ENCODE results near the gene SLC8A2.

The SLC8A2 gene

GRCh38 chr19:47405854-47406417, 65.8 kb downstream of the SLC8A2 start:
- Histone ChIP-seq H2BK12ac (ENCODE audit: low read length in 2 of 2) (no peak overlapping the region), H3K27ac (ENCODE audit: low read length, poor library complexity, severe bottlenecking) (no peak overlapping the region), H3K36me3 (ENCODE audit: control insufficient read depth in 1 of 2, insufficient read depth in 2 of 2, low read depth in 1 of 2, low read length in 2 of 2) (peaks cover 0 to 4% of the 10 kb centered on the region in 2 experiments), H3K23ac (ENCODE audit: low read length in 2 of 2) (no peak overlapping the region), H2BK120ac (ENCODE audit: low read depth, low read length) (no peak overlapping the region), H3K79me1 (replicated peaks; ENCODE audit: low read length, poor library complexity, severe bottlenecking) (no peaks in the 10 kb centered on the region), H3K9ac (ENCODE audit: low read length) (no peak overlapping the region), H2BK15ac (ENCODE audit: low read depth, poor library complexity, severe bottlenecking) (no peak overlapping the region), H4K8ac (ENCODE audit: low read length) (no peak overlapping the region), H2BK5ac (ENCODE audit: low read depth, low read length, poor library complexity, severe bottlenecking) (no peak overlapping the region), H3K9me3 (ENCODE audit: control insufficient read depth, low read length) (no peaks in the 10 kb centered on the region), H4K91ac (ENCODE audit: low read length) (no peak overlapping the region), H3K14ac (ENCODE audit: low read length in 2 of 2) (no peak overlapping the region), H3K4me1 (ENCODE audit: control insufficient read depth, insufficient read depth, low read depth, low read length) (peaks cover 2% of the 10 kb centered on the region), H3K4ac (ENCODE audit: low read depth in 1 of 2, low read length in 2 of 2) (no peak overlapping the region), H3K18ac (ENCODE audit: low read depth in 1 of 2, low read length in 2 of 2) (no peak overlapping the region), H3K4me2 (ENCODE audit: low read length, poor library complexity, severe bottlenecking) (no peak overlapping the region), H3K27me3 (ENCODE audit: control insufficient read depth in 1 of 2, insufficient read depth in 1 of 2, low read length in 2 of 2) (peaks cover 13 to 37% of the 10 kb centered on the region in 2 experiments), H2AK5ac (ENCODE audit: low read length, severe bottlenecking) (no peak overlapping the region), H2AFZ (ENCODE audit: low read depth, low read length) (no peak overlapping the region), H3K4me3 (ENCODE audit: insufficient read depth in 1 of 2, low read depth in 1 of 2, low read length in 2 of 2) (no peak overlapping the region)
- DNase-seq, result no peak
- WGBS, result 91% methylated on average over 4 of the region's 5 CpGs

- Histone ChIP-seq H3K4ac (ENCODE audit: low read depth in 1 of 2, low read length in 2 of 2) (no peak overlapping the region), H3K4me2 (ENCODE audit: low read length, poor library complexity, severe bottlenecking) (no peak overlapping the region), H2BK15ac (ENCODE audit: low read depth, poor library complexity, severe bottlenecking) (no peak overlapping the region), H2BK120ac (ENCODE audit: low read depth, low read length) (no peak overlapping the region), H3K9me3 (ENCODE audit: control insufficient read depth, low read length) (no peaks in the 10 kb centered on the region), H3K14ac (ENCODE audit: low read length in 2 of 2) (no peak overlapping the region), H3K79me1 (replicated peaks; ENCODE audit: low read length, poor library complexity, severe bottlenecking) (no peaks in the 10 kb centered on the region), H3K27ac (ENCODE audit: low read length, poor library complexity, severe bottlenecking) (no peak overlapping the region), H2AK5ac (ENCODE audit: low read length, severe bottlenecking) (no peak overlapping the region), H3K27me3 (ENCODE audit: control insufficient read depth in 1 of 2, insufficient read depth in 1 of 2, low read length in 2 of 2) (peaks cover 18 to 37% of the 10 kb centered on the region in 2 experiments), H3K9ac (ENCODE audit: low read length) (no peak overlapping the region), H2AFZ (ENCODE audit: low read depth, low read length) (no peak overlapping the region), H2BK12ac (ENCODE audit: low read length in 2 of 2) (no peak overlapping the region), H3K36me3 (ENCODE audit: control insufficient read depth in 1 of 2, insufficient read depth in 2 of 2, low read depth in 1 of 2, low read length in 2 of 2) (peaks cover 0 to 4% of the 10 kb centered on the region in 2 experiments), H3K4me3 (ENCODE audit: insufficient read depth in 1 of 2, low read depth in 1 of 2, low read length in 2 of 2) (no peak overlapping the region), H4K91ac (ENCODE audit: low read length) (no peak overlapping the region), H2BK5ac (ENCODE audit: low read depth, low read length, poor library complexity, severe bottlenecking) (no peak overlapping the region), H3K23ac (ENCODE audit: low read length in 2 of 2) (no peak overlapping the region), H3K4me1 (ENCODE audit: control insufficient read depth, insufficient read depth, low read depth, low read length) (peaks cover 2% of the 10 kb centered on the region), H3K18ac (ENCODE audit: low read depth in 1 of 2, low read length in 2 of 2) (no peak overlapping the region), H4K8ac (ENCODE audit: low read length) (no peak overlapping the region)
- DNase-seq, result no peak
- 100% methylated on average over 4 of the region's 4 CpGs for WGBS
These were observed 66.5 kb downstream of the SLC8A2 start for GRCh38 chr19:47405197-47405550.

GRCh38 chr19:47404334-47405196, 67.1 kb downstream of the SLC8A2 start:
- 90% methylated on average over 9 of the region's 9 CpGs for WGBS

GRCh38 chr19:47402504-47402903, 69.2 kb downstream of the SLC8A2 start:
- H3K14ac ChIP-seq (ENCODE audit: low read length in 2 of 2), result no peak overlapping the region
- H2AFZ ChIP-seq (ENCODE audit: low read depth, low read length), result no peak overlapping the region
- H3K18ac ChIP-seq (ENCODE audit: low read depth in 1 of 2, low read length in 2 of 2), result no peak overlapping the region
- no peaks in the 10 kb centered on the region for H3K36me3 ChIP-seq (ENCODE audit: control insufficient read depth in 1 of 2, insufficient read depth in 2 of 2, low read depth in 1 of 2, low read length in 2 of 2)
- no peak overlapping the region for H2BK15ac ChIP-seq (ENCODE audit: low read depth, poor library complexity, severe bottlenecking)
- no peak overlapping the region for H3K4me2 ChIP-seq (ENCODE audit: low read length, poor library complexity, severe bottlenecking)
- no peak for DNase-seq
- H2AK5ac ChIP-seq (ENCODE audit: low read length, severe bottlenecking), result no peak overlapping the region
- H3K4me1 ChIP-seq (ENCODE audit: control insufficient read depth, insufficient read depth, low read depth, low read length), result peaks cover 2% of the 10 kb centered on the region
- H3K79me1 ChIP-seq (replicated peaks; ENCODE audit: low read length, poor library complexity, severe bottlenecking), result no peaks in the 10 kb centered on the region
- no peak overlapping the region for H2BK12ac ChIP-seq (ENCODE audit: low read length in 2 of 2)
- H3K27me3 ChIP-seq (ENCODE audit: control insufficient read depth in 1 of 2, insufficient read depth in 1 of 2, low read length in 2 of 2), result peaks cover 30 to 35% of the 10 kb centered on the region in 2 experiments
- no peak overlapping the region for H4K91ac ChIP-seq (ENCODE audit: low read length)
- H2BK120ac ChIP-seq (ENCODE audit: low read depth, low read length), result no peak overlapping the region
- no peak overlapping the region for H3K4me3 ChIP-seq (ENCODE audit: insufficient read depth in 1 of 2, low read depth in 1 of 2, low read length in 2 of 2)
- no peak overlapping the region for H4K8ac ChIP-seq (ENCODE audit: low read length)
- no peak overlapping the region for H3K27ac ChIP-seq (ENCODE audit: low read length, poor library complexity, severe bottlenecking)
- H3K23ac ChIP-seq (ENCODE audit: low read length in 2 of 2), result no peak overlapping the region
- H3K9me3 ChIP-seq (ENCODE audit: control insufficient read depth, low read length), result no peaks in the 10 kb centered on the region
- no peak overlapping the region for H3K9ac ChIP-seq (ENCODE audit: low read length)
- 88% methylated on average over 16 of the region's 16 CpGs for WGBS
- H3K4ac ChIP-seq (ENCODE audit: low read depth in 1 of 2, low read length in 2 of 2), result no peak overlapping the region
- H2BK5ac ChIP-seq (ENCODE audit: low read depth, low read length, poor library complexity, severe bottlenecking), result no peak overlapping the region

More at GRCh38 chr19:47404334-47405196, 67.1 kb downstream of the SLC8A2 start:
- Histone ChIP-seq H3K36me3 (ENCODE audit: control insufficient read depth in 1 of 2, insufficient read depth in 2 of 2, low read depth in 1 of 2, low read length in 2 of 2) (peaks cover 0 to 4% of the 10 kb centered on the region in 2 experiments), H2BK120ac (ENCODE audit: low read depth, low read length) (no peak overlapping the region), H3K23ac (ENCODE audit: low read length in 2 of 2) (no peak overlapping the region), H3K4ac (ENCODE audit: low read depth in 1 of 2, low read length in 2 of 2) (no peak overlapping the region), H3K27ac (ENCODE audit: low read length, poor library complexity, severe bottlenecking) (no peak overlapping the region), H3K4me2 (ENCODE audit: low read length, poor library complexity, severe bottlenecking) (no peak overlapping the region), H4K8ac (ENCODE audit: low read length) (no peak overlapping the region), H2AK5ac (ENCODE audit: low read length, severe bottlenecking) (no peak overlapping the region), H3K14ac (ENCODE audit: low read length in 2 of 2) (no peak overlapping the region), H2BK5ac (ENCODE audit: low read depth, low read length, poor library complexity, severe bottlenecking) (no peak overlapping the region), H3K18ac (ENCODE audit: low read depth in 1 of 2, low read length in 2 of 2) (no peak overlapping the region), H3K27me3 (ENCODE audit: control insufficient read depth in 1 of 2, insufficient read depth in 1 of 2, low read length in 2 of 2) (peaks cover 18 to 37% of the 10 kb centered on the region in 2 experiments), H2AFZ (ENCODE audit: low read depth, low read length) (no peak overlapping the region), H3K9ac (ENCODE audit: low read length) (no peak overlapping the region), H3K4me3 (ENCODE audit: insufficient read depth in 1 of 2, low read depth in 1 of 2, low read length in 2 of 2) (no peak overlapping the region), H4K91ac (ENCODE audit: low read length) (no peak overlapping the region), H3K4me1 (ENCODE audit: control insufficient read depth, insufficient read depth, low read depth, low read length) (peaks cover 2% of the 10 kb centered on the region), H2BK12ac (ENCODE audit: low read length in 2 of 2) (no peak overlapping the region), H3K79me1 (replicated peaks; ENCODE audit: low read length, poor library complexity, severe bottlenecking) (no peaks in the 10 kb centered on the region), H2BK15ac (ENCODE audit: low read depth, poor library complexity, severe bottlenecking) (no peak overlapping the region), H3K9me3 (ENCODE audit: control insufficient read depth, low read length) (no peaks in the 10 kb centered on the region)
- no peak for DNase-seq
